GM18909 (cell line): Measurements from ENCODE around the gene AGPAT4.
A peak's percentile ranks its signal among the peaks of the same experiment; 100 is the strongest.

Experiments used
- ATAC-seq: cut with Tn5 transposase; IDR thresholded peaks from one replicate; pipeline ENCODE4 v1.9.1; 2021; ENCODE audit warnings: mild to moderate bottlenecking; ENCODE audit not compliant: unreplicated experiment, poor library complexity

Gene AGPAT4

GRCh38 chr6:161290751-161291150 lies 16.9 kb upstream of the AGPAT4 start:
- no peak for ATAC-seq

GRCh38 chr6:161284653-161285052 lies 10.8 kb upstream of the AGPAT4 start:
- ATAC-seq: no peak

- no peak for ATAC-seq
These were observed 7.2 kb upstream of the AGPAT4 start for GRCh38 chr6:161281092-161281491.

GRCh38 chr6:161279677-161280415 lies 6.0 kb upstream of the AGPAT4 start:
- no peak for ATAC-seq

GRCh38 chr6:161276605-161277155 lies 2.8 kb upstream of the AGPAT4 start:
- ATAC-seq: no peak

GRCh38 chr6:161274898-161275297 lies 1.0 kb upstream of the AGPAT4 start:
- ATAC-seq: no peak

GRCh38 chr6:161274488-161274858 lies 612 bp upstream of the AGPAT4 start:
- no peak for ATAC-seq

- peak; percentile 16 for ATAC-seq
These were observed 548 bp downstream of the AGPAT4 start for GRCh38 chr6:161273274-161273751.

GRCh38 chr6:161272635-161273273 lies 1.1 kb downstream of the AGPAT4 start:
- ATAC-seq: no peak

GRCh38 chr6:161271343-161272030 lies 2.4 kb downstream of the AGPAT4 start:
- no peak for ATAC-seq

GRCh38 chr6:161270116-161270515 lies 3.7 kb downstream of the AGPAT4 start:
- no peak for ATAC-seq

- no peak for ATAC-seq
These were observed 4.6 kb downstream of the AGPAT4 start for GRCh38 chr6:161269310-161269709.

- no peak for ATAC-seq
These were observed 5.2 kb downstream of the AGPAT4 start for GRCh38 chr6:161268531-161269210.

- ATAC-seq: no peak
These were observed 7.2 kb downstream of the AGPAT4 start for GRCh38 chr6:161266513-161267230.

GRCh38 chr6:161265975-161266374 lies 7.9 kb downstream of the AGPAT4 start:
- no peak for ATAC-seq

- no peak for ATAC-seq
These were observed 8.3 kb downstream of the AGPAT4 start for GRCh38 chr6:161265554-161265953.

GRCh38 chr6:161264181-161264580 lies 9.7 kb downstream of the AGPAT4 start:
- ATAC-seq: no peak

- no peak for ATAC-seq
These were observed 12.0 kb downstream of the AGPAT4 start for GRCh38 chr6:161261816-161262215.

- ATAC-seq: no peak
These were observed 12.5 kb downstream of the AGPAT4 start for GRCh38 chr6:161261325-161261724.

GRCh38 chr6:161259302-161259701 lies 14.6 kb downstream of the AGPAT4 start:
- no peak for ATAC-seq
